Neural progenitor cell (in vitro differentiated cells): ENCODE measurements around the gene LIMS2. TPM values are rescaled to one million over a fixed set of nuclear protein-coding genes. Genes with fewer than 3 reads are reported as not detected.
A peak's percentile ranks its signal among the peaks of the same experiment; 100 is the strongest.

Experiments
- DNase-seq: peaks from one replicate; pipeline ENCODE4 v3.0.0-alpha.2; 2016; ENCODE audit warnings: low spot score
- H2AFZ ChIP-seq: fragments of 200-600 bp; sonication (generic); replicated peaks from 2 replicates; pipeline ENCODE4 v1.6.1; 2016; ENCODE audit warnings: antibody characterized with exemption
- H3F3A ChIP-seq: fragments of 200-600 bp; sonication (generic); 2 replicates; pipeline ENCODE4 v1.6.1; 2016; ENCODE audit warnings: antibody characterized with exemption, low read depth
- H3K27ac ChIP-seq: fragments of 200-600 bp; sonication (generic); 2 replicates; pipeline ENCODE4 v1.5.1; 2016; ENCODE audit warnings: mild to moderate bottlenecking
- H3K27me3 ChIP-seq: fragments of 200-600 bp; sonication (generic); 2 replicates; pipeline ENCODE4 v1.6.1; 2016; ENCODE audit warnings: mild to moderate bottlenecking, moderate library complexity
- H3K36me3 ChIP-seq: fragments of 200-600 bp; sonication (generic); 2 replicates; pipeline ENCODE4 v1.5.1; 2016
- H3K4me1 ChIP-seq: fragments of 200-600 bp; sonication (generic); 2 replicates; pipeline ENCODE4 v1.6.1; 2016; ENCODE audit warnings: mixed run types
- H3K4me2 ChIP-seq: fragments of 200-600 bp; sonication (generic); 2 replicates; pipeline ENCODE4 v1.6.1; 2016
- H3K4me3 ChIP-seq: fragments of 200-600 bp; sonication (generic); 2 replicates; pipeline ENCODE4 v1.5.1; 2016
- H3K79me2 ChIP-seq: fragments of 200-600 bp; sonication (generic); 2 replicates; pipeline ENCODE4 v1.6.1; 2016; ENCODE audit warnings: low read depth
- H3K9ac ChIP-seq: fragments of 200-600 bp; sonication (generic); 2 replicates; pipeline ENCODE4 v1.6.1; 2016
- H3K9me3 ChIP-seq: fragments of 200-600 bp; sonication (generic); 2 replicates; pipeline ENCODE4 v1.5.1; 2016; ENCODE audit warnings: low read depth
- H4K20me1 ChIP-seq: fragments of 200-600 bp; sonication (generic); 2 replicates; pipeline ENCODE4 v1.6.1; 2016; ENCODE audit warnings: low read depth
- H3K27ac Mint-ChIP-seq: 3 replicates; pipeline ENCODE4 v1.8.0; 2021; ENCODE audit warnings: mixed read lengths
- H3K27me3 Mint-ChIP-seq: 2 replicates; pipeline ENCODE4 v1.8.0; 2022; ENCODE audit warnings: low read depth, mild to moderate bottlenecking, inconsistent platforms, moderate library complexity, mixed read lengths; ENCODE audit not compliant: insufficient read depth
- H3K36me3 Mint-ChIP-seq: 3 replicates; pipeline ENCODE4 v1.8.0; 2021; ENCODE audit warnings: mixed read lengths
- H3K4me1 Mint-ChIP-seq: 3 replicates; pipeline ENCODE4 v1.8.0; 2021; ENCODE audit warnings: mixed read lengths
- H3K4me3 Mint-ChIP-seq: 3 replicates; pipeline ENCODE4 v1.8.0; 2021; ENCODE audit warnings: mild to moderate bottlenecking, moderate library complexity, mixed read lengths
- H3K9me3 Mint-ChIP-seq: 3 replicates; pipeline ENCODE4 v1.8.0; 2020; ENCODE audit warnings: mixed read lengths
- CTCF ChIP-seq: fragments of 200-600 bp; sonication (generic); IDR thresholded peaks from 2 replicates; pipeline ENCODE4 v1.5.1; 2017; ENCODE audit warnings: antibody characterized with exemption, mild to moderate bottlenecking
- EZH2 ChIP-seq: fragments of 200-600 bp; sonication (generic); IDR thresholded peaks from 2 replicates; pipeline ENCODE4 v1.6.1; 2017; ENCODE audit warnings: antibody characterized with exemption, mild to moderate bottlenecking, moderate library complexity
- EZH2phosphoT487 ChIP-seq: fragments of 200-600 bp; sonication (generic); IDR thresholded peaks from 2 replicates; pipeline ENCODE4 v1.6.1; 2017; ENCODE audit warnings: antibody characterized with exemption
- total RNA-seq: library from RNA; depleted of rRNA; stranded (reverse); fragments of >200 nt; gene quantifications from 2 replicates; pipeline ENCODE4 v1.2.3, GENCODE V29; 2015; ENCODE audit warnings: low replicate concordance

LIMS2 gene
- total RNA-seq, 1 donor from 2014 or later, result not detected

- H3K27me3 Mint-ChIP-seq, result peaks cover 5% of the 10 kb centered on the region
- no peak overlapping the region for H3K4me3 ChIP-seq
- H3K36me3 ChIP-seq, result no peaks in the 10 kb centered on the region
- no peak overlapping the region for H3K4me3 Mint-ChIP-seq
- H3F3A ChIP-seq, result no peaks in the 10 kb centered on the region
- no peaks in the 10 kb centered on the region for H3K79me2 ChIP-seq
- no peak overlapping the region for H2AFZ ChIP-seq
- no peak for TF ChIP-seq CTCF
- TF ChIP-seq EZH2phosphoT487, result no peak
- TF ChIP-seq EZH2, result no peak
- H3K9me3 Mint-ChIP-seq, result no peaks in the 10 kb centered on the region
- no peak overlapping the region for H3K4me2 ChIP-seq
- no peak for DNase-seq
- H3K4me1 Mint-ChIP-seq, result peaks cover 2% of the 10 kb centered on the region
- H3K27ac ChIP-seq, result no peak overlapping the region
- peaks cover 2% of the 10 kb centered on the region for H3K36me3 Mint-ChIP-seq
- H3K9me3 ChIP-seq, result no peaks in the 10 kb centered on the region
- no peaks in the 10 kb centered on the region for H4K20me1 ChIP-seq
- H3K4me1 ChIP-seq, result no peaks in the 10 kb centered on the region
- H3K27ac Mint-ChIP-seq, result no peak overlapping the region
- no peaks in the 10 kb centered on the region for H3K27me3 ChIP-seq
- no peak overlapping the region for H3K9ac ChIP-seq
Observed at GRCh38 chr2:127593228-127594115, 81.9 kb downstream of the LIMS2 start.

GRCh38 chr2:127592761-127593227 is 82.5 kb downstream of the LIMS2 start:
- Histone ChIP-seq H3K27me3 (no peaks in the 10 kb centered on the region), H3F3A (no peaks in the 10 kb centered on the region), H3K4me1 (no peaks in the 10 kb centered on the region), H3K27ac (no peak overlapping the region), H3K4me3 (no peak overlapping the region), H2AFZ (no peak overlapping the region), H4K20me1 (no peaks in the 10 kb centered on the region), H3K36me3 (no peaks in the 10 kb centered on the region), H3K79me2 (no peaks in the 10 kb centered on the region), H3K4me2 (no peak overlapping the region), H3K9me3 (no peaks in the 10 kb centered on the region), H3K9ac (no peak overlapping the region)
- TF ChIP-seq EZH2, result no peak
- no peak for TF ChIP-seq EZH2phosphoT487
- TF ChIP-seq CTCF, result no peak
- no peak overlapping the region for H3K27ac Mint-ChIP-seq
- H3K4me1 Mint-ChIP-seq, result peaks cover 2% of the 10 kb centered on the region
- H3K9me3 Mint-ChIP-seq, result no peaks in the 10 kb centered on the region
- H3K4me3 Mint-ChIP-seq, result no peak overlapping the region
- no peaks in the 10 kb centered on the region for H3K36me3 Mint-ChIP-seq
- no peak for DNase-seq
- peaks cover 5% of the 10 kb centered on the region for H3K27me3 Mint-ChIP-seq

GRCh38 chr2:127591221-127591923 is 84.0 kb downstream of the LIMS2 start:
- no peak overlapping the region for H3K4me3 Mint-ChIP-seq
- H3K27ac Mint-ChIP-seq, result peak overlapping the region; percentile 94
- Histone ChIP-seq H3K4me3 (no peak overlapping the region), H3K79me2 (no peaks in the 10 kb centered on the region), H3K9me3 (no peaks in the 10 kb centered on the region), H4K20me1 (no peaks in the 10 kb centered on the region), H3K36me3 (no peaks in the 10 kb centered on the region), H3F3A (no peaks in the 10 kb centered on the region), H3K27ac (no peak overlapping the region), H3K9ac (no peak overlapping the region), H2AFZ (peak overlapping the region; percentile 81), H3K4me1 (no peaks in the 10 kb centered on the region), H3K4me2 (no peak overlapping the region), H3K27me3 (no peaks in the 10 kb centered on the region)
- peaks cover 3% of the 10 kb centered on the region for H3K27me3 Mint-ChIP-seq
- peak; percentile 90 for DNase-seq
- H3K4me1 Mint-ChIP-seq, result peaks cover 2% of the 10 kb centered on the region
- H3K36me3 Mint-ChIP-seq, result no peaks in the 10 kb centered on the region
- TF ChIP-seq CTCF, result peak; percentile 99
- TF ChIP-seq EZH2, result no peak
- no peaks in the 10 kb centered on the region for H3K9me3 Mint-ChIP-seq
